Keratinocyte (primary cell): Measurements from ENCODE around the gene PSMC6. TPM values are rescaled to one million over a fixed set of nuclear protein-coding genes. Genes with fewer than 3 reads are reported as not detected.

Experiments used
- DNase-seq: peaks from one replicate; pipeline ENCODE4 v3.0.0-alpha.2; 2011; ENCODE audit warnings: low read depth, missing footprints, low spot score
- FAIRE-seq: peaks from 2 replicates; lab custom pipeline; 2011; peaks lifted over from hg19 to GRCh38; lab: Jason Lieb, UNC
- H2AFZ ChIP-seq: 2 replicates; pipeline ENCODE4 v1.6.0; 2012; ENCODE audit warnings: low read length, control low read depth, inconsistent platforms; ENCODE audit not compliant: control insufficient read depth
- H3K27ac ChIP-seq: 2 replicates; pipeline ENCODE4 v1.5.1; 2011; ENCODE audit warnings: low read length; ENCODE audit not compliant: control insufficient read depth, insufficient read depth
- H3K27me3 ChIP-seq: 3 replicates; pipeline ENCODE4 v1.6.0; 2011; ENCODE audit warnings: low read length; ENCODE audit not compliant: control insufficient read depth, insufficient read depth; ENCODE audit errors: extremely low read depth
- H3K36me3 ChIP-seq, 2 experiments: 2 replicates in 1 of 2; 3 replicates in 1 of 2; pipeline ENCODE4 v1.5.1; 2011; ENCODE audit warnings: low read length in 2 of 2, mild to moderate bottlenecking in 1 of 2; ENCODE audit not compliant: control insufficient read depth in 2 of 2, insufficient read depth in 2 of 2; ENCODE audit errors: extremely low read depth in 1 of 2
- H3K4me1 ChIP-seq: 3 replicates; pipeline ENCODE4 v1.5.1; 2011; ENCODE audit warnings: low read length; ENCODE audit not compliant: control insufficient read depth, insufficient read depth; ENCODE audit errors: extremely low read depth
- H3K4me2 ChIP-seq: 3 replicates; pipeline ENCODE4 v1.6.0; 2011; ENCODE audit warnings: low read depth, low read length; ENCODE audit not compliant: control insufficient read depth, insufficient read depth; ENCODE audit errors: extremely low read depth
- H3K4me3 ChIP-seq, 3 experiments: fragments of 200-600 bp in 1 of 3; sonication (generic) in 1 of 3; 2 replicates in 2 of 3; 3 replicates in 1 of 3; pipeline ENCODE4 v1.5.1; 2011 to 2016; ENCODE audit warnings: low read length in 3 of 3, mild to moderate bottlenecking in 3 of 3, control low read depth in 2 of 3, inconsistent platforms in 1 of 3, low read depth in 1 of 3, mixed read lengths in 1 of 3, mixed run types in 1 of 3, moderate library complexity in 1 of 3; ENCODE audit not compliant: control insufficient read depth in 2 of 3, insufficient read depth in 2 of 3; ENCODE audit errors: extremely low read depth in 1 of 3
- H3K79me2 ChIP-seq: 2 replicates; pipeline ENCODE4 v1.6.0; 2012; ENCODE audit warnings: low read length; ENCODE audit not compliant: control insufficient read depth, insufficient read depth
- H3K9ac ChIP-seq: 3 replicates; pipeline ENCODE4 v1.6.0; 2011; ENCODE audit warnings: low read length; ENCODE audit not compliant: control insufficient read depth, insufficient read depth; ENCODE audit errors: extremely low read depth
- H3K9me1 ChIP-seq: 3 replicates; pipeline ENCODE4 v1.6.0; 2011; ENCODE audit warnings: low read length; ENCODE audit not compliant: control insufficient read depth, insufficient read depth; ENCODE audit errors: extremely low read depth
- H3K9me3 ChIP-seq: 2 replicates; pipeline ENCODE4 v1.5.1; 2012; ENCODE audit warnings: low read depth, low read length; ENCODE audit not compliant: control insufficient read depth
- H4K20me1 ChIP-seq: 3 replicates; pipeline ENCODE4 v1.6.0; 2011; ENCODE audit warnings: low read length; ENCODE audit not compliant: control insufficient read depth, insufficient read depth; ENCODE audit errors: extremely low read depth
- EZH2 ChIP-seq: IDR thresholded peaks from one replicate; pipeline ENCODE4 v1.6.1; 2012; ENCODE audit warnings: inconsistent platforms, mild to moderate bottlenecking, low read length, moderate library complexity
- dilution Hi-C: fragments of 300-500 bp; cut with MboI; formaldehyde crosslinking; loops from one replicate; pipeline ENCODE4 v1.7.0; 2020; ENCODE audit warnings: low sequenced_read_pairs; ENCODE audit not compliant: extremely low pct_ligation_motif_present
- polyA plus RNA-seq, 5 experiments: library from polyadenylated mRNA; depleted of rRNA in 3 of 5; stranded (reverse) in 3 of 5; stranded (forward) in 1 of 5; unstranded in 1 of 5; fragments of >200 nt; gene quantifications; 1 replicate in 1 of 5; 2 replicates in 3 of 5; 3 replicates in 1 of 5; pipeline versions ENCODE4 v1.2.1 to v1.2.3, GENCODE V29; 2011 to 2012; ENCODE audit warnings: missing spikeins in 2 of 5, low read depth in 1 of 5, low replicate concordance in 1 of 5
- TF ChIP-seq, protein P1 (sequence below), 3 experiments: IDR thresholded peaks in 1 of 3; conservative IDR thresholded peaks in 1 of 3; optimal IDR thresholded peaks in 1 of 3; 2 replicates in 2 of 3; 3 replicates in 1 of 3; pipeline versions ENCODE3 to v1.5.1; 2011; ENCODE audit warnings: low read length in 3 of 3, mild to moderate bottlenecking in 3 of 3, moderate library complexity in 2 of 3, control low read depth in 1 of 3, inconsistent platforms in 1 of 3; ENCODE audit not compliant: insufficient read depth in 2 of 3; ENCODE audit errors: extremely low read depth in 1 of 3

PSMC6 gene
- polyA plus RNA-seq, 1 donor (not counting 4 experiments of a cell fraction or from before 2014, with no cell fraction given): 152 TPM

DNA sequence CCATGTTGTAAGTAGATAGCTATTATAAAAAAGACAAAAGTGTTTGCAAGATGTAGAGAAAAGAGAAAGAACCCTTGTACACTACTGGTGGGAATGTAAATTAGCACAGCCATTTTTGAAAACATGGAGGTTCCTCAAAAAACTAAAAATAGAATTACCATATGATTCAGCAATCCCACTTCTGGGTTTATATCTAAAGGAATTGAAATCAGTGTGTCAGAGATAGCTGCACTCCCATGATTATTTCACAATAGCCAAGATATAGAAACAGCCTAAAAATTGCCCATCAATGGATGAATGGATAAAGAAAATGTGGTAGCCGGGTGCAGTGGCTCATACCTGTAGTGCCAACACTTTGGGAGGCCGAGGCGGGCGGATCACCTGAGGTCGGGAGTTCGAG is 9.2 kb downstream of the PSMC6 start:
- TF ChIP-seq EZH2: no peak
- TF ChIP-seq, protein P1, sequence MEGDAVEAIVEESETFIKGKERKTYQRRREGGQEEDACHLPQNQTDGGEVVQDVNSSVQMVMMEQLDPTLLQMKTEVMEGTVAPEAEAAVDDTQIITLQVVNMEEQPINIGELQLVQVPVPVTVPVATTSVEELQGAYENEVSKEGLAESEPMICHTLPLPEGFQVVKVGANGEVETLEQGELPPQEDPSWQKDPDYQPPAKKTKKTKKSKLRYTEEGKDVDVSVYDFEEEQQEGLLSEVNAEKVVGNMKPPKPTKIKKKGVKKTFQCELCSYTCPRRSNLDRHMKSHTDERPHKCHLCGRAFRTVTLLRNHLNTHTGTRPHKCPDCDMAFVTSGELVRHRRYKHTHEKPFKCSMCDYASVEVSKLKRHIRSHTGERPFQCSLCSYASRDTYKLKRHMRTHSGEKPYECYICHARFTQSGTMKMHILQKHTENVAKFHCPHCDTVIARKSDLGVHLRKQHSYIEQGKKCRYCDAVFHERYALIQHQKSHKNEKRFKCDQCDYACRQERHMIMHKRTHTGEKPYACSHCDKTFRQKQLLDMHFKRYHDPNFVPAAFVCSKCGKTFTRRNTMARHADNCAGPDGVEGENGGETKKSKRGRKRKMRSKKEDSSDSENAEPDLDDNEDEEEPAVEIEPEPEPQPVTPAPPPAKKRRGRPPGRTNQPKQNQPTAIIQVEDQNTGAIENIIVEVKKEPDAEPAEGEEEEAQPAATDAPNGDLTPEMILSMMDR (optimal IDR thresholded peaks at IDR 0.05 in 1 of 3, IDR thresholded peaks at IDR 0.05 in 1 of 3, conservative IDR thresholded peaks at IDR 0.05 in 1 of 3; ENCODE audit: extremely low read depth in 1 of 3, insufficient read depth in 2 of 3, low read length in 3 of 3): no peak
- Histone ChIP-seq H3K36me3 (peaks cover 22 to 31% of the 10 kb centered on the region in 2 experiments), H3K4me2 (no peak overlapping the region), H3K4me1 (no peaks in the 10 kb centered on the region), H3K27ac (no peak overlapping the region), H3K4me3 (no peak overlapping the region), H3K9me3 (no peaks in the 10 kb centered on the region), H3K27me3 (no peaks in the 10 kb centered on the region), H3K9ac (no peak overlapping the region), H3K9me1 (no peaks in the 10 kb centered on the region), H2AFZ (no peak overlapping the region), H4K20me1 (no peaks in the 10 kb centered on the region), H3K79me2 (peaks cover 9% of the 10 kb centered on the region)
- FAIRE-seq (no peak), DNase-seq (no peak)
- dilution Hi-C loops: no loop called here

DNA sequence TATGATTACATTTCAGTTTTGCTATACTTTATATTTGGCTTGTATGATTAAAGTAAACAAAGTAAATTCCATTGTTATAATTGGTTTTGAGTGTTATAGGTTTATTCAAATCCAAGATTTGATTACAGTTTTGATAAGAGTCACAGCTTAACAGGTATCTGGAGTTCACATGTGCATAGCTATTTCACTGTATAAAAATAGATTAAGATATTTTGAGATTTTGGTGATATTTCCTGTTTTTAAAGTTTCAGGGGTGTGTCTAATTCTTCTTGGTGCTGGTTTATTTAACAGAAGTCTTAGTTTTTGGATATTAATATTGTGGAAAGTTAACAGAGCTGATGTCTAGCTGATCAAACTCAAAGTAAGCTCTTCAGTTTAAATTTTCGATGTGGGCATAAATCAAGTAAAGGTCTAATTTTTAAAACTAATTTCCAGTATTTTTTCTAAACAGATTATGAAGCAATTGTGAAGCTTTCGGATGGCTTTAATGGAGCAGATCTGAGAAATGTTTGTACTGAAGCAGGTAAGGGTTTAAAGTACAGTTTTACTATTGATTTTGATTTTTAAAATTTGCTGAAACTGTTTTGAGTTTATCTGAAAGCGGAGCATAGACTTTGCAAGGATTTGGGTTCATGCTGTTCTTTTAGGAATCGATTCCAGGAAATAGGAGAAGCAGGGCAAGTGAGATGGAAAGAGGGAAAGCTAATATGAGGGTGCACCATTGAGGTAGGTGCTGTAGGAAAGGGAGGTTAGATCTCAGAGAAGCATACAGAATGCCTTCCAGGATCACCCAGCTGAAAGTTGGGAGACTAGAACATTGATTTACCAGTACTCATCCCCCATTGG is 16.7 kb downstream of the PSMC6 start:
- no peak overlapping the region for H2AFZ ChIP-seq
- dilution Hi-C loops: no loop called here
- H3K27me3 ChIP-seq: no peaks in the 10 kb centered on the region
- H3K27ac ChIP-seq: no peak overlapping the region
- no peak for FAIRE-seq
- no peaks in the 10 kb centered on the region for H3K4me1 ChIP-seq
- no peaks in the 10 kb centered on the region for H3K9me3 ChIP-seq
- peaks cover 6% of the 10 kb centered on the region for H3K79me2 ChIP-seq
- H3K36me3 ChIP-seq: peaks cover 16 to 44% of the 10 kb centered on the region in 2 experiments
- H3K4me2 ChIP-seq: no peak overlapping the region
- no peaks in the 10 kb centered on the region for H3K9me1 ChIP-seq
- H4K20me1 ChIP-seq: peaks cover 2% of the 10 kb centered on the region
- H3K4me3 ChIP-seq: no peak overlapping the region
- TF ChIP-seq EZH2: no peak
- TF ChIP-seq, protein P1 (optimal IDR thresholded peaks at IDR 0.05 in 1 of 3, IDR thresholded peaks at IDR 0.05 in 1 of 3, conservative IDR thresholded peaks at IDR 0.05 in 1 of 3; ENCODE audit: extremely low read depth in 1 of 3, insufficient read depth in 2 of 3, low read length in 3 of 3): no peak
- no peak for DNase-seq
- H3K9ac ChIP-seq: no peak overlapping the region
